HepG2 (cell line): ENCODE results near the gene SLC35G2.

Experiments
- AGO1 ChIP-seq: fragments of 200-400 bp; formaldehyde crosslinking; IDR thresholded peaks from 2 replicates; pipeline ENCODE4 v1.6.1; 2017; ENCODE audit warnings: mild to moderate bottlenecking, low read depth, low read length, moderate library complexity; ENCODE audit not compliant: poor library complexity, severe bottlenecking
- MAZ ChIP-seq, 2 experiments: sonication (generic) in 1 of 2; formaldehyde crosslinking in 1 of 2; IDR thresholded peaks; 2 replicates each; pipeline versions ENCODE4 v1.5.0 to v1.6.1; 2012 to 2020; ENCODE audit warnings: low read depth in 2 of 2, mild to moderate bottlenecking in 2 of 2, borderline replicate concordance in 1 of 2, improper control_type of control experiment in 1 of 2, low read length in 1 of 2, missing genetic modification reagents in 1 of 2, moderate library complexity in 1 of 2
- POLR2AphosphoS5 ChIP-seq: IDR thresholded peaks from 2 replicates; pipeline ENCODE4 v1.6.1; 2012; ENCODE audit warnings: low read depth, low read length
- ZNF136 ChIP-seq: sonication (generic); formaldehyde crosslinking; IDR thresholded peaks from 2 replicates; pipeline ENCODE4 v1.8.1; 2022; ENCODE audit warnings: low read depth, mild to moderate bottlenecking, moderate library complexity, missing genetic modification reagents
- ZNF503 ChIP-seq: sonication (generic); formaldehyde crosslinking; IDR thresholded peaks from 2 replicates; pipeline ENCODE4 v1.4.0; 2020; ENCODE audit warnings: missing genetic modification reagents
- TF ChIP-seq, protein P1 (sequence below): sonication (generic); formaldehyde crosslinking; IDR thresholded peaks from 2 replicates; pipeline ENCODE4 v1.5.0; 2020; ENCODE audit warnings: mild to moderate bottlenecking, missing genetic modification reagents, moderate library complexity
- TF ChIP-seq, protein P2 (sequence below): sonication (generic); formaldehyde crosslinking; IDR thresholded peaks from 2 replicates; pipeline ENCODE4 v1.5.1; 2020; ENCODE audit warnings: missing genetic modification reagents, mild to moderate bottlenecking, borderline replicate concordance
- TF ChIP-seq, protein P3 (sequence below): sonication (generic); formaldehyde crosslinking; IDR thresholded peaks from 2 replicates; pipeline ENCODE4 v1.8.1; 2022; ENCODE audit warnings: low read depth, mild to moderate bottlenecking, missing genetic modification reagents

DNA sequence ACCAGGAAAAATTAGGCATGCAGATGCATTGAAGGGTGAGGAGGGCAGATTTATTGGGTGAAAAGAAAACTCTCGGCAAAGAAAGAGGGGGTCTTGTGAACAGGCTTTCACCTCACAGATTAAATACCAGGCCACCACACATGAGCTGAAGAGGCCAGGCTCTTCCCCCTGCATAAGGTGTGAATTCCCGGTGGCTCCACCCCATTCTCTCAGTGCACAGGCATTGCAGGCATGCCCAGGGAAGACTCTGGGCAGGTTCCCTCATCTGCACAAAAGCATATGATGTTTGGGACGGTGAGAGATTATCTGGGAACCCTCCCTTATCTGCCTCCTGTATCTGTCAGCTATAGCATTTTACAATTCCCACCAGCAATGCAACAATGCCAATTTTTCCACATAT lies 7.2 kb upstream of the SLC35G2 start:
- TF ChIP-seq MAZ (IDR thresholded peaks at IDR 0.05; ENCODE audit: borderline replicate concordance, low read depth, low read length), result no peak
- no peak for TF ChIP-seq MAZ (CRISPR knock-in tag; IDR thresholded peaks at IDR 0.05; ENCODE audit: low read depth)
- no peak for TF ChIP-seq ZNF503 (CRISPR knock-in tag)
- TF ChIP-seq, protein P1, sequence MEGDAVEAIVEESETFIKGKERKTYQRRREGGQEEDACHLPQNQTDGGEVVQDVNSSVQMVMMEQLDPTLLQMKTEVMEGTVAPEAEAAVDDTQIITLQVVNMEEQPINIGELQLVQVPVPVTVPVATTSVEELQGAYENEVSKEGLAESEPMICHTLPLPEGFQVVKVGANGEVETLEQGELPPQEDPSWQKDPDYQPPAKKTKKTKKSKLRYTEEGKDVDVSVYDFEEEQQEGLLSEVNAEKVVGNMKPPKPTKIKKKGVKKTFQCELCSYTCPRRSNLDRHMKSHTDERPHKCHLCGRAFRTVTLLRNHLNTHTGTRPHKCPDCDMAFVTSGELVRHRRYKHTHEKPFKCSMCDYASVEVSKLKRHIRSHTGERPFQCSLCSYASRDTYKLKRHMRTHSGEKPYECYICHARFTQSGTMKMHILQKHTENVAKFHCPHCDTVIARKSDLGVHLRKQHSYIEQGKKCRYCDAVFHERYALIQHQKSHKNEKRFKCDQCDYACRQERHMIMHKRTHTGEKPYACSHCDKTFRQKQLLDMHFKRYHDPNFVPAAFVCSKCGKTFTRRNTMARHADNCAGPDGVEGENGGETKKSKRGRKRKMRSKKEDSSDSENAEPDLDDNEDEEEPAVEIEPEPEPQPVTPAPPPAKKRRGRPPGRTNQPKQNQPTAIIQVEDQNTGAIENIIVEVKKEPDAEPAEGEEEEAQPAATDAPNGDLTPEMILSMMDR, result no peak
- TF ChIP-seq ZNF136 (CRISPR knock-in tag), result no peak
- no peak for TF ChIP-seq AGO1
- no peak for TF ChIP-seq POLR2AphosphoS5
- TF ChIP-seq, protein P2, sequence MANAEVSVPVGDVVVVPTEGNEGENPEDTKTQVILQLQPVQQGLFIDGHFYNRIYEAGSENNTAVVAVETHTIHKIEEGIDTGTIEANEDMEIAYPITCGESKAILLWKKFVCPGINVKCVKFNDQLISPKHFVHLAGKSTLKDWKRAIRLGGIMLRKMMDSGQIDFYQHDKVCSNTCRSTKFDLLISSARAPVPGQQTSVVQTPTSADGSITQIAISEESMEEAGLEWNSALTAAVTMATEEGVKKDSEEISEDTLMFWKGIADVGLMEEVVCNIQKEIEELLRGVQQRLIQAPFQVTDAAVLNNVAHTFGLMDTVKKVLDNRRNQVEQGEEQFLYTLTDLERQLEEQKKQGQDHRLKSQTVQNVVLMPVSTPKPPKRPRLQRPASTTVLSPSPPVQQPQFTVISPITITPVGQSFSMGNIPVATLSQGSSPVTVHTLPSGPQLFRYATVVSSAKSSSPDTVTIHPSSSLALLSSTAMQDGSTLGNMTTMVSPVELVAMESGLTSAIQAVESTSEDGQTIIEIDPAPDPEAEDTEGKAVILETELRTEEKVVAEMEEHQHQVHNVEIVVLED (CRISPR knock-in tag), result no peak
- TF ChIP-seq, protein P3, sequence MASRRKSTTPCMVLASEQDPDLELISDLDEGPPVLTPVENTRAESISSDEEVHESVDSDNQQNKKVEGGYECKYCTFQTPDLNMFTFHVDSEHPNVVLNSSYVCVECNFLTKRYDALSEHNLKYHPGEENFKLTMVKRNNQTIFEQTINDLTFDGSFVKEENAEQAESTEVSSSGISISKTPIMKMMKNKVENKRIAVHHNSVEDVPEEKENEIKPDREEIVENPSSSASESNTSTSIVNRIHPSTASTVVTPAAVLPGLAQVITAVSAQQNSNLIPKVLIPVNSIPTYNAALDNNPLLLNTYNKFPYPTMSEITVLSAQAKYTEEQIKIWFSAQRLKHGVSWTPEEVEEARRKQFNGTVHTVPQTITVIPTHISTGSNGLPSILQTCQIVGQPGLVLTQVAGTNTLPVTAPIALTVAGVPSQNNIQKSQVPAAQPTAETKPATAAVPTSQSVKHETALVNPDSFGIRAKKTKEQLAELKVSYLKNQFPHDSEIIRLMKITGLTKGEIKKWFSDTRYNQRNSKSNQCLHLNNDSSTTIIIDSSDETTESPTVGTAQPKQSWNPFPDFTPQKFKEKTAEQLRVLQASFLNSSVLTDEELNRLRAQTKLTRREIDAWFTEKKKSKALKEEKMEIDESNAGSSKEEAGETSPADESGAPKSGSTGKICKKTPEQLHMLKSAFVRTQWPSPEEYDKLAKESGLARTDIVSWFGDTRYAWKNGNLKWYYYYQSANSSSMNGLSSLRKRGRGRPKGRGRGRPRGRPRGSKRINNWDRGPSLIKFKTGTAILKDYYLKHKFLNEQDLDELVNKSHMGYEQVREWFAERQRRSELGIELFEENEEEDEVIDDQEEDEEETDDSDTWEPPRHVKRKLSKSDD, result no peak
